GM12878 (cell line): ENCODE measurements around the gene PCSK2.

Experiments used
- NBN ChIP-seq: fragments of 450-650 bp; IDR thresholded peaks from 2 replicates; pipeline ENCODE4 v1.6.1; 2016
- NRF1 ChIP-seq: conservative IDR thresholded peaks from 2 replicates; pipeline ENCODE4 v1.6.1; 2011; ENCODE audit warnings: mild to moderate bottlenecking, low read depth, low read length, improper control_type of control experiment
- RAD21 ChIP-seq: IDR thresholded peaks from 2 replicates; pipeline ENCODE4 v1.6.1; 2011; ENCODE audit warnings: mild to moderate bottlenecking, low read depth, low read length, moderate library complexity; ENCODE audit not compliant: insufficient read depth
- SMC3 ChIP-seq: IDR thresholded peaks from 2 replicates; pipeline ENCODE4 v1.6.1; 2011; ENCODE audit warnings: low read length, improper control_type of control experiment, borderline replicate concordance
- TARDBP ChIP-seq: IDR thresholded peaks from 2 replicates; pipeline ENCODE4 v1.6.1; 2016; ENCODE audit warnings: borderline replicate concordance
- ZBED1 ChIP-seq: IDR thresholded peaks from 2 replicates; pipeline ENCODE4 v1.6.1; 2016; ENCODE audit warnings: borderline replicate concordance
- TF ChIP-seq, protein P1 (sequence below): IDR thresholded peaks from 2 replicates; pipeline ENCODE4 v1.6.1; 2012; ENCODE audit warnings: improper control_type of control experiment, low read depth, low read length; ENCODE audit not compliant: insufficient replicate concordance
- TF ChIP-seq, protein P2 (sequence below), 3 experiments: IDR thresholded peaks in 2 of 3; conservative IDR thresholded peaks in 1 of 3; 2 replicates each; pipeline ENCODE4 v1.5.1; 2011; ENCODE audit warnings: low read depth in 3 of 3, low read length in 3 of 3, mild to moderate bottlenecking in 3 of 3, control low read depth in 2 of 3, moderate library complexity in 2 of 3, inconsistent platforms in 1 of 3, mixed read lengths in 1 of 3; ENCODE audit not compliant: control insufficient read depth in 2 of 3, insufficient read depth in 1 of 3; ENCODE audit errors: extremely low read depth in 1 of 3
- TF ChIP-seq, protein P3 (sequence below): fragments of 450-650 bp; IDR thresholded peaks from 2 replicates; pipeline ENCODE4 v1.6.1; 2014; ENCODE audit warnings: mild to moderate bottlenecking
- TF ChIP-seq, protein P4 (sequence below): IDR thresholded peaks from 2 replicates; pipeline ENCODE4 v1.6.1; 2011; ENCODE audit warnings: low read depth, low read length, improper control_type of control experiment, borderline replicate concordance
- TF ChIP-seq, protein P5 (sequence below): IDR thresholded peaks from 2 replicates; pipeline ENCODE4 v1.6.1; 2011; ENCODE audit warnings: low read depth, mild to moderate bottlenecking, low read length, moderate library complexity, borderline replicate concordance; ENCODE audit errors: extremely low read depth

DNA sequence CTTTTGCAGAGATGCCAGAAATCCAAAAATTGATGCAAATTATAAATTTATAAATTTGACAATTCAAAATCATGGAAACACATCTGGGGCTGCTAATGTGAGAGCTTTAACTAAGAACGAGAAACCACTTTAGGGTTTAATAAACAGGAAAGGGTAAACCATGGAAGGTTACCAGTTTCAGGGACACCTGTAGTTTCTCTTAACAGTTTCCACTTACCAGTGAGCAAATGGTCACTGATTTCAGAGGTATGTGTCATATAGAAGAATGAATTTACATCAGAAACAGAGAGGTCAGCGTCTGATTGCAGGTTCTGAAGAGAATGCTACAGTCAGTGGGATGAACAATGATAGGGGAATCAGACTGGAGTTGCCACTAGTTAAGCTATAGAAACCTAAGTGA lies 24.8 kb upstream of the PCSK2 start:
- TF ChIP-seq, protein P1, sequence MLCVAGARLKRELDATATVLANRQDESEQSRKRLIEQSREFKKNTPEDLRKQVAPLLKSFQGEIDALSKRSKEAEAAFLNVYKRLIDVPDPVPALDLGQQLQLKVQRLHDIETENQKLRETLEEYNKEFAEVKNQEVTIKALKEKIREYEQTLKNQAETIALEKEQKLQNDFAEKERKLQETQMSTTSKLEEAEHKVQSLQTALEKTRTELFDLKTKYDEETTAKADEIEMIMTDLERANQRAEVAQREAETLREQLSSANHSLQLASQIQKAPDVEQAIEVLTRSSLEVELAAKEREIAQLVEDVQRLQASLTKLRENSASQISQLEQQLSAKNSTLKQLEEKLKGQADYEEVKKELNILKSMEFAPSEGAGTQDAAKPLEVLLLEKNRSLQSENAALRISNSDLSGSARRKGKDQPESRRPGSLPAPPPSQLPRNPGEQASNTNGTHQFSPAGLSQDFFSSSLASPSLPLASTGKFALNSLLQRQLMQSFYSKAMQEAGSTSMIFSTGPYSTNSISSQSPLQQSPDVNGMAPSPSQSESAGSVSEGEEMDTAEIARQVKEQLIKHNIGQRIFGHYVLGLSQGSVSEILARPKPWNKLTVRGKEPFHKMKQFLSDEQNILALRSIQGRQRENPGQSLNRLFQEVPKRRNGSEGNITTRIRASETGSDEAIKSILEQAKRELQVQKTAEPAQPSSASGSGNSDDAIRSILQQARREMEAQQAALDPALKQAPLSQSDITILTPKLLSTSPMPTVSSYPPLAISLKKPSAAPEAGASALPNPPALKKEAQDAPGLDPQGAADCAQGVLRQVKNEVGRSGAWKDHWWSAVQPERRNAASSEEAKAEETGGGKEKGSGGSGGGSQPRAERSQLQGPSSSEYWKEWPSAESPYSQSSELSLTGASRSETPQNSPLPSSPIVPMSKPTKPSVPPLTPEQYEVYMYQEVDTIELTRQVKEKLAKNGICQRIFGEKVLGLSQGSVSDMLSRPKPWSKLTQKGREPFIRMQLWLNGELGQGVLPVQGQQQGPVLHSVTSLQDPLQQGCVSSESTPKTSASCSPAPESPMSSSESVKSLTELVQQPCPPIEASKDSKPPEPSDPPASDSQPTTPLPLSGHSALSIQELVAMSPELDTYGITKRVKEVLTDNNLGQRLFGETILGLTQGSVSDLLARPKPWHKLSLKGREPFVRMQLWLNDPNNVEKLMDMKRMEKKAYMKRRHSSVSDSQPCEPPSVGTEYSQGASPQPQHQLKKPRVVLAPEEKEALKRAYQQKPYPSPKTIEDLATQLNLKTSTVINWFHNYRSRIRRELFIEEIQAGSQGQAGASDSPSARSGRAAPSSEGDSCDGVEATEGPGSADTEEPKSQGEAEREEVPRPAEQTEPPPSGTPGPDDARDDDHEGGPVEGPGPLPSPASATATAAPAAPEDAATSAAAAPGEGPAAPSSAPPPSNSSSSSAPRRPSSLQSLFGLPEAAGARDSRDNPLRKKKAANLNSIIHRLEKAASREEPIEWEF: no peak
- TF ChIP-seq, protein P2, sequence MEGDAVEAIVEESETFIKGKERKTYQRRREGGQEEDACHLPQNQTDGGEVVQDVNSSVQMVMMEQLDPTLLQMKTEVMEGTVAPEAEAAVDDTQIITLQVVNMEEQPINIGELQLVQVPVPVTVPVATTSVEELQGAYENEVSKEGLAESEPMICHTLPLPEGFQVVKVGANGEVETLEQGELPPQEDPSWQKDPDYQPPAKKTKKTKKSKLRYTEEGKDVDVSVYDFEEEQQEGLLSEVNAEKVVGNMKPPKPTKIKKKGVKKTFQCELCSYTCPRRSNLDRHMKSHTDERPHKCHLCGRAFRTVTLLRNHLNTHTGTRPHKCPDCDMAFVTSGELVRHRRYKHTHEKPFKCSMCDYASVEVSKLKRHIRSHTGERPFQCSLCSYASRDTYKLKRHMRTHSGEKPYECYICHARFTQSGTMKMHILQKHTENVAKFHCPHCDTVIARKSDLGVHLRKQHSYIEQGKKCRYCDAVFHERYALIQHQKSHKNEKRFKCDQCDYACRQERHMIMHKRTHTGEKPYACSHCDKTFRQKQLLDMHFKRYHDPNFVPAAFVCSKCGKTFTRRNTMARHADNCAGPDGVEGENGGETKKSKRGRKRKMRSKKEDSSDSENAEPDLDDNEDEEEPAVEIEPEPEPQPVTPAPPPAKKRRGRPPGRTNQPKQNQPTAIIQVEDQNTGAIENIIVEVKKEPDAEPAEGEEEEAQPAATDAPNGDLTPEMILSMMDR (IDR thresholded peaks at IDR 0.05 in 2 of 3, conservative IDR thresholded peaks at IDR 0.05 in 1 of 3; ENCODE audit: control insufficient read depth in 2 of 3, extremely low read depth in 1 of 3, insufficient read depth in 1 of 3, low read depth in 3 of 3, low read length in 3 of 3): no peak
- TF ChIP-seq NBN: no peak
- no peak for TF ChIP-seq ZBED1
- no peak for TF ChIP-seq SMC3
- TF ChIP-seq, protein P3, sequence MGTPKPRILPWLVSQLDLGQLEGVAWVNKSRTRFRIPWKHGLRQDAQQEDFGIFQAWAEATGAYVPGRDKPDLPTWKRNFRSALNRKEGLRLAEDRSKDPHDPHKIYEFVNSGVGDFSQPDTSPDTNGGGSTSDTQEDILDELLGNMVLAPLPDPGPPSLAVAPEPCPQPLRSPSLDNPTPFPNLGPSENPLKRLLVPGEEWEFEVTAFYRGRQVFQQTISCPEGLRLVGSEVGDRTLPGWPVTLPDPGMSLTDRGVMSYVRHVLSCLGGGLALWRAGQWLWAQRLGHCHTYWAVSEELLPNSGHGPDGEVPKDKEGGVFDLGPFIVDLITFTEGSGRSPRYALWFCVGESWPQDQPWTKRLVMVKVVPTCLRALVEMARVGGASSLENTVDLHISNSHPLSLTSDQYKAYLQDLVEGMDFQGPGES: no peak
- TF ChIP-seq RAD21: no peak
- TF ChIP-seq, protein P4, sequence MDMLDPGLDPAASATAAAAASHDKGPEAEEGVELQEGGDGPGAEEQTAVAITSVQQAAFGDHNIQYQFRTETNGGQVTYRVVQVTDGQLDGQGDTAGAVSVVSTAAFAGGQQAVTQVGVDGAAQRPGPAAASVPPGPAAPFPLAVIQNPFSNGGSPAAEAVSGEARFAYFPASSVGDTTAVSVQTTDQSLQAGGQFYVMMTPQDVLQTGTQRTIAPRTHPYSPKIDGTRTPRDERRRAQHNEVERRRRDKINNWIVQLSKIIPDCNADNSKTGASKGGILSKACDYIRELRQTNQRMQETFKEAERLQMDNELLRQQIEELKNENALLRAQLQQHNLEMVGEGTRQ: no peak
- TF ChIP-seq TARDBP: no peak
- TF ChIP-seq, protein P5, sequence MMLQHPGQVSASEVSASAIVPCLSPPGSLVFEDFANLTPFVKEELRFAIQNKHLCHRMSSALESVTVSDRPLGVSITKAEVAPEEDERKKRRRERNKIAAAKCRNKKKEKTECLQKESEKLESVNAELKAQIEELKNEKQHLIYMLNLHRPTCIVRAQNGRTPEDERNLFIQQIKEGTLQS: no peak
- no peak for TF ChIP-seq NRF1
